Naive thymus-derived CD4-positive, alpha-beta T cell (primary cell): ENCODE data around the gene HIVEP3. TPM values are rescaled to one million over a fixed set of nuclear protein-coding genes. Genes with fewer than 3 reads are reported as not detected.

Experiments
- ATAC-seq: fragments of 150-1000 bp; cut with Tn5 transposase; 2 replicates; pipeline ENCODE4 v1.10.0; 2021; ENCODE audit warnings: mild to moderate bottlenecking, moderate library complexity
- CTCF ChIA-PET: fragments of 350-600 bp; sonication (Branson Sonifier 250); formaldehyde crosslinking; loops from one replicate; lab custom pipeline; 2021; ENCODE audit warnings: antibody characterized with exemption; lab: Charles Lee
- POLR2A ChIA-PET: fragments of 350-600 bp; sonication (Branson Sonifier 250); formaldehyde crosslinking; loops from one replicate; lab custom pipeline; 2021; ENCODE audit warnings: antibody characterized with exemption, inconsistent platforms; lab: Charles Lee
- DNase-seq, 9 donors: peaks; one replicate each; pipeline versions ENCODE4 v3.0.0 to v3.0.0-alpha.2; 2020 to 2022; ENCODE audit warnings: mixed read lengths in 1 of 9
- H3K27ac ChIP-seq: one replicate; pipeline ENCODE4 v1.7.0; 2013; ENCODE audit warnings: mild to moderate bottlenecking, low read depth, low read length, moderate library complexity
- H3K27me3 ChIP-seq, 2 donors: one replicate each; pipeline ENCODE4 v1.7.0; 2013; ENCODE audit warnings: low read length in 2 of 2, mild to moderate bottlenecking in 2 of 2, moderate library complexity in 2 of 2; ENCODE audit not compliant: control insufficient read depth in 2 of 2, insufficient read depth in 2 of 2
- H3K36me3 ChIP-seq, 3 experiments: 1 replicate in 2 of 3; 2 replicates in 1 of 3; pipeline ENCODE4 v1.7.0; 2013; ENCODE audit warnings: low read length in 3 of 3, mild to moderate bottlenecking in 3 of 3, moderate library complexity in 1 of 3; ENCODE audit not compliant: insufficient read depth in 3 of 3, control insufficient read depth in 2 of 3
- H3K4me1 ChIP-seq, 2 donors: one replicate each; pipeline ENCODE4 v1.7.0; 2013; ENCODE audit warnings: low read length in 2 of 2, mild to moderate bottlenecking in 2 of 2, moderate library complexity in 1 of 2; ENCODE audit not compliant: control insufficient read depth in 2 of 2, insufficient read depth in 2 of 2
- H3K4me3 ChIP-seq: 2 replicates; pipeline ENCODE4 v1.7.0; 2013; ENCODE audit warnings: mild to moderate bottlenecking, low read length
- H3K9me3 ChIP-seq, 3 experiments: 1 replicate in 2 of 3; 2 replicates in 1 of 3; pipeline ENCODE4 v1.7.0; 2013; ENCODE audit warnings: low read length in 3 of 3; ENCODE audit not compliant: control insufficient read depth in 2 of 3
- H3K27ac Mint-ChIP-seq, 9 donors: one replicate each; pipeline ENCODE4 v1.8.0; 2020 to 2022; ENCODE audit warnings: mixed read lengths in 9 of 9, mild to moderate bottlenecking in 8 of 9, moderate library complexity in 5 of 9, inconsistent platforms in 2 of 9
- H3K27me3 Mint-ChIP-seq, 5 donors: one replicate each; pipeline ENCODE4 v1.8.0; 2021 to 2022; ENCODE audit warnings: mixed read lengths in 5 of 5, mild to moderate bottlenecking in 1 of 5
- H3K36me3 Mint-ChIP-seq, 5 donors: one replicate each; pipeline ENCODE4 v1.8.0; 2020 to 2022; ENCODE audit warnings: mixed read lengths in 5 of 5, mild to moderate bottlenecking in 3 of 5, inconsistent platforms in 1 of 5
- H3K4me1 Mint-ChIP-seq, 7 donors: one replicate each; pipeline ENCODE4 v1.8.0; 2020 to 2022; ENCODE audit warnings: mixed read lengths in 7 of 7, mild to moderate bottlenecking in 3 of 7, inconsistent platforms in 1 of 7
- H3K4me3 Mint-ChIP-seq, 10 donors: one replicate each; pipeline ENCODE4 v1.8.0; 2020 to 2022; ENCODE audit warnings: mild to moderate bottlenecking in 10 of 10, mixed read lengths in 10 of 10, moderate library complexity in 6 of 10, inconsistent platforms in 2 of 10
- H3K9me3 Mint-ChIP-seq, 11 donors: one replicate each; pipeline ENCODE4 v1.8.0; 2020 to 2022; ENCODE audit warnings: mixed read lengths in 11 of 11, mild to moderate bottlenecking in 4 of 11, inconsistent platforms in 1 of 11, moderate library complexity in 1 of 11
- intact Hi-C, 2 donors: fragments of 100-400 bp; cut with micrococcal nuclease; formaldehyde crosslinking; loops; one replicate each; pipeline ENCODE4 v1.15.1; 2023
- polyA plus RNA-seq, 2 donors: library from polyadenylated mRNA; unstranded; fragments of 300-500 nt; fragmentation: Illumina TruSeq; gene quantifications; one replicate each; pipeline ENCODE4 v1.2.3, GENCODE V29; 2021
- total RNA-seq, 6 experiments: library from RNA in 5 of 6; stranded (reverse) in 5 of 6; gene quantifications; 1 replicate in 5 of 6; 2 replicates in 1 of 6; pipeline ENCODE4 v1.2.3 and lab custom pipeline; 2021 to 2026

The HIVEP3 gene
- total and polyA plus RNA-seq, 7 experiments from 2014 or later, result 4.3 to 19.1 (median 7.0) TPM

GRCh38 chr1:41856151-41856943, 62.4 kb downstream of the HIVEP3 start:
- no peak for DNase-seq
- ChIA-PET POLR2A (no interaction called here), CTCF (no interaction called here)
- ATAC-seq, result no peak
- Mint-ChIP-seq H3K4me3 (no peak overlapping the region), H3K27me3 (no peaks in the 10 kb centered on the region), H3K27ac (no peak overlapping the region), H3K9me3 (peaks cover 0 to 6% (median 0%) of the 10 kb centered on the region in 11 donors), H3K36me3 (peaks cover 8 to 24% (median 9%) of the 10 kb centered on the region in 5 donors), H3K4me1 (peaks cover 0 to 13% (median 2%) of the 10 kb centered on the region in 7 donors)
- Histone ChIP-seq H3K4me1 (no peaks in the 10 kb centered on the region), H3K9me3 (no peaks in the 10 kb centered on the region), H3K4me3 (no peak overlapping the region), H3K36me3 (no peaks in the 10 kb centered on the region), H3K27ac (no peak overlapping the region), H3K27me3 (no peaks in the 10 kb centered on the region)
- intact Hi-C loops, result no loop called here

DNA sequence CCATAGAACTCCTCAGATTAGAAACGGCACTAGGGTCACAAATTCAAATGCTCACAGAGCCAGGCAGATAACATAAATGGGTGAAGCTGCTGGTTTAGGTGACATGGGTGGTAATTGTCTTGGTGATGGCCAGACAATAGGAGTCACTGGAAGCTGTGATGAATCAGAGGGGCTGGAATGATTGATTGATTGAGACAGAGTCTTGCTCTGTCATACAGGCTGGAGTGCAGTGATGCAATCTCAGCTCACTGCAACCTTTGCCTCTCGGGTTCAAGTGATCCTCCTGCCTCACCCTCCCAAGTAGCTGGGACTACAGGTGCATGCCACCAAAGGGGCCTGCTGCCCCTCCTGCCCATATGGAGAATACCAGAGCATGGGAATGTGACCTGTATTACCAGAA, 63.0 kb downstream of the HIVEP3 start:
- intact Hi-C loops, result no loop called here
- H3K36me3 ChIP-seq, result no peaks in the 10 kb centered on the region
- ATAC-seq, result no peak
- H3K4me3 ChIP-seq, result no peak overlapping the region
- Mint-ChIP-seq H3K36me3 (peaks cover 8 to 24% (median 9%) of the 10 kb centered on the region in 5 donors), H3K4me1 (peaks cover 0 to 18% (median 3%) of the 10 kb centered on the region in 7 donors), H3K27me3 (no peaks in the 10 kb centered on the region), H3K4me3 (no peak overlapping the region), H3K9me3 (peaks cover 0 to 6% (median 0%) of the 10 kb centered on the region in 11 donors), H3K27ac (no peak overlapping the region)
- ChIA-PET POLR2A (no interaction called here), CTCF (no interaction called here)
- no peaks in the 10 kb centered on the region for H3K4me1 ChIP-seq
- no peaks in the 10 kb centered on the region for H3K9me3 ChIP-seq
- H3K27ac ChIP-seq, result no peak overlapping the region
- H3K27me3 ChIP-seq, result no peaks in the 10 kb centered on the region
- DNase-seq, result no peak

DNA sequence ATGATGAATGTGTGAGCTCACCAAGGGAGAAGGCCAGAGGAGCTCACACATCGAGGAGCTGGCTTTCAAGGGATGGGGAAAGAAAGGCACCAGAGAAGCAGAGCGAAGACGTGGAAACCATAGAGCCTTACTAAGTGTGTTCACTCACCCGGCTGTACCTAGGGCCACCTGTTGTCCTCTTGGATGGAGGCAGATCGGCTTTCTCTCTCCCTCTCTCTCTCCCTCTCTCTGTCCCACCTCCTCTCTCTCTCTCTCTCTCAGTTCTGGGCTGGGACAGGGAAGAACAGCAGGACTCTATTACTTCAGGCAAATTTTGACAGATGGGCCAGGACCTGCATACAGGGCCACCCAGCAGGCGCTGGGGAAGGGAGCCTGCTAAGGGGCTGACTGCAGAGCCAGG, 64.8 kb downstream of the HIVEP3 start:
- peaks cover 0 to 6% (median 0%) of the 10 kb centered on the region in 11 donors for H3K9me3 Mint-ChIP-seq
- peaks cover 0 to 21% (median 5%) of the 10 kb centered on the region in 7 donors for H3K4me1 Mint-ChIP-seq
- H3K4me3 Mint-ChIP-seq, result no peak overlapping the region
- POLR2A ChIA-PET, result interaction anchor here (0.6 kb wide), 1 partner anchor 1652 kb away, joined by 3 read pairs; no protein-coding TSS in a partner anchor
- H3K27me3 Mint-ChIP-seq, result no peaks in the 10 kb centered on the region
- H3K27ac ChIP-seq, result no peak overlapping the region
- peaks cover 0 to 7% of the 10 kb centered on the region in 2 donors for H3K4me1 ChIP-seq
- H3K36me3 Mint-ChIP-seq, result peaks cover 8 to 21% (median 9%) of the 10 kb centered on the region in 5 donors
- H3K4me3 ChIP-seq, result no peak overlapping the region
- no peaks in the 10 kb centered on the region for H3K27me3 ChIP-seq
- DNase-seq (no peak), ATAC-seq (no peak)
- H3K36me3 ChIP-seq, result no peaks in the 10 kb centered on the region
- H3K9me3 ChIP-seq, result no peaks in the 10 kb centered on the region
- intact Hi-C loops, result no loop called here
- H3K27ac Mint-ChIP-seq, result no peak overlapping the region
- CTCF ChIA-PET, result no interaction called here

DNA sequence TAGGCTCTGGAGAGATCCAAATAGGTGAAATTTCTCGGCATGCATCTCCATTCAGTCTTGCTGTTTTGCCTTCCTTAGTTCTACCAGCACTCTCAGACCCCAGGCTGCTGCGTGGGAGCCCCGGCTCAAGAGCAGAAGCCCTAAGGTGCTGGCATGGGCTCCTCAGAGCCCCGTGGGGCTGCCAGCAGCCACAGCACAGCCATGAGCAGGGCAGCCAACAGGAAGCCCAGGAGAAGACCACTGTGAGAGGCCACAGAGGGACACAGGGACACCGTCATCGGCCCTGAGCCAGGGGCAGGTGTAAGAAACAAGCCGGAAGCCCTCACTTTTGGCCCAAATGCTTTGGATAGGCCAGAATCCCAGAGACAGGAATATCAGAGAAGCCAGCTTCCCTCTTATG, 66.6 kb downstream of the HIVEP3 start:
- peaks cover 0 to 22% (median 5%) of the 10 kb centered on the region in 7 donors for H3K4me1 Mint-ChIP-seq
- H3K9me3 Mint-ChIP-seq, result peaks cover 0 to 6% (median 0%) of the 10 kb centered on the region in 11 donors
- no peaks in the 10 kb centered on the region for H3K27me3 Mint-ChIP-seq
- Histone ChIP-seq H3K27ac (no peak overlapping the region), H3K27me3 (no peaks in the 10 kb centered on the region), H3K9me3 (no peaks in the 10 kb centered on the region), H3K4me3 (no peak overlapping the region), H3K36me3 (no peaks in the 10 kb centered on the region), H3K4me1 (peaks cover 0 to 7% of the 10 kb centered on the region in 2 donors)
- CTCF ChIA-PET, result no interaction called here
- H3K36me3 Mint-ChIP-seq, result peaks cover 8 to 18% (median 15%) of the 10 kb centered on the region in 5 donors
- POLR2A ChIA-PET, result no interaction called here
- intact Hi-C loops, result no loop called here
- H3K27ac Mint-ChIP-seq, result no peak overlapping the region
- DNase-seq (no peak), ATAC-seq (no peak)
- no peak overlapping the region for H3K4me3 Mint-ChIP-seq

GRCh38 chr1:41851589-41851988, 67.1 kb downstream of the HIVEP3 start:
- CTCF ChIA-PET, result no interaction called here
- no peak overlapping the region for H3K27ac Mint-ChIP-seq
- no peaks in the 10 kb centered on the region for H3K36me3 ChIP-seq
- H3K4me1 Mint-ChIP-seq, result peaks cover 0 to 25% (median 7%) of the 10 kb centered on the region in 7 donors
- no peak overlapping the region for H3K4me3 ChIP-seq
- peaks cover 9 to 23% (median 17%) of the 10 kb centered on the region in 5 donors for H3K36me3 Mint-ChIP-seq
- H3K27me3 ChIP-seq, result no peaks in the 10 kb centered on the region
- H3K4me1 ChIP-seq, result peaks cover 0 to 7% of the 10 kb centered on the region in 2 donors
- no peak overlapping the region for H3K4me3 Mint-ChIP-seq
- POLR2A ChIA-PET, result no interaction called here
- DNase-seq (no peak), ATAC-seq (peak; percentile 70)
- H3K9me3 Mint-ChIP-seq, result peaks cover 0 to 6% (median 0%) of the 10 kb centered on the region in 11 donors
- no peaks in the 10 kb centered on the region for H3K9me3 ChIP-seq
- H3K27me3 Mint-ChIP-seq, result no peaks in the 10 kb centered on the region
- intact Hi-C loops, result no loop called here
- H3K27ac ChIP-seq, result no peak overlapping the region

- POLR2A ChIA-PET, result no interaction called here
- Mint-ChIP-seq H3K36me3 (peaks cover 0 to 24% (median 17%) of the 10 kb centered on the region in 5 donors), H3K4me3 (no peak overlapping the region), H3K27me3 (no peaks in the 10 kb centered on the region), H3K4me1 (peaks cover 0 to 26% (median 7%) of the 10 kb centered on the region in 7 donors), H3K27ac (no peak overlapping the region), H3K9me3 (peaks cover 0 to 6% (median 0%) of the 10 kb centered on the region in 11 donors)
- Histone ChIP-seq H3K36me3 (no peaks in the 10 kb centered on the region), H3K27me3 (no peaks in the 10 kb centered on the region), H3K4me1 (peaks cover 0 to 7% of the 10 kb centered on the region in 2 donors), H3K9me3 (no peaks in the 10 kb centered on the region), H3K4me3 (no peak overlapping the region), H3K27ac (no peak overlapping the region)
- ATAC-seq, result peak; percentile 42
- intact Hi-C loops, result no loop called here
- CTCF ChIA-PET, result no interaction called here
- DNase-seq, result no peak
Measured at GRCh38 chr1:41850029-41850428, 68.7 kb downstream of the HIVEP3 start.
